Measurements from ENCODE around the gene CALR.
"Not testable (repeated sequence)": the region's sequence is repeated elsewhere in the genome, so short reads cannot be mapped to it uniquely, and the experiment has no call there.

The CALR gene

GRCh38 chr19:12947702-12948611 lies 9.5 kb downstream of the CALR start:
- Histone ChIP-seq H3K27me3 (no peaks in the 10 kb centered on the region), H3K9me3 (no peaks in the 10 kb centered on the region), H3K27ac (no peak overlapping the region), H3K36me3 (peaks cover 29% of the 10 kb centered on the region), H3K4me3 (ENCODE audit: low read depth in 1 of 2, low read length in 1 of 2) (no peak overlapping the region), H3K4me1 (ENCODE audit: control insufficient read depth in 1 of 2, insufficient read depth in 1 of 2, low read depth in 1 of 2, low read length in 1 of 2) (peaks cover 19 to 20% of the 10 kb centered on the region in 2 experiments)
- no peak for TF ChIP-seq CTCF (IDR thresholded peaks at IDR 0.05)

DNA sequence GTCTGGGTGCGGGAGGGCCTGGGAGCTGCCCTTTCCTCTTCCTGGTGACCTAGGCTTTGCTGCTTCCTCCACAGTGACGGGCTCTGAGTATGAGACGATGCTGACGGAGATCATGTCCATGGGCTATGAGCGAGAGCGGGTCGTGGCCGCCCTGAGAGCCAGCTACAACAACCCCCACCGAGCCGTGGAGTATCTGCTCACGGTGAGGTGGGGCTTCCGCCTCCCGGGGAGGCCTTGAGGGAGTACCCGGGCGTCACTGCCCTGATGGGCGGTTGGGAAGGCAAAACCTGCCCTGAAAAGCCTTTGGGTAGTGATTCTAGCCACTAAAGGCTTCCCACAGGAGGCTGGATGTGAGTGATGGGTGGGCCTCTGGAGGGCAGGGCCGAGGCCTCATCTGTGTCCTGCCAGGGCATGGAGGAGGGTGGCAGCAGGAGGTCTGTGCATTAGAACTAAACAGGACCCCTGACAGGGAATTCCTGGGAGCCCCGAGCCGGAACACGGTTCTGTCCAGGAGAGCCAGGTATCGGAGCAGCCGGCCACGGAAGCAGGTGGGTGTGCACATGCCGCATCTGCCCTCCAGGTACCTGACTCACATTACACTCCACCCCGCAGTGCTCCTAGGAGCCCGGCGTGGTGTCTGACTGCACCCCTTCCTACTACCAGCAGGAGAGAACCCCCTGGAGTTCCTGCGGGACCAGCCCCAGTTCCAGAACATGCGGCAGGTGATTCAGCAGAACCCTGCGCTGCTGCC lies 10.4 kb downstream of the CALR start:
- no peak for TF ChIP-seq CTCF (IDR thresholded peaks at IDR 0.05)
- no peaks in the 10 kb centered on the region for H3K9me3 ChIP-seq
- H3K4me3 ChIP-seq (ENCODE audit: low read depth in 1 of 2, low read length in 1 of 2) = no peak overlapping the region
- H3K27me3 ChIP-seq = no peaks in the 10 kb centered on the region
- H3K27ac ChIP-seq = no peak overlapping the region
- peaks cover 22% of the 10 kb centered on the region for H3K36me3 ChIP-seq
- peaks cover 19 to 20% of the 10 kb centered on the region in 2 experiments for H3K4me1 ChIP-seq (ENCODE audit: control insufficient read depth in 1 of 2, insufficient read depth in 1 of 2, low read depth in 1 of 2, low read length in 1 of 2)

DNA sequence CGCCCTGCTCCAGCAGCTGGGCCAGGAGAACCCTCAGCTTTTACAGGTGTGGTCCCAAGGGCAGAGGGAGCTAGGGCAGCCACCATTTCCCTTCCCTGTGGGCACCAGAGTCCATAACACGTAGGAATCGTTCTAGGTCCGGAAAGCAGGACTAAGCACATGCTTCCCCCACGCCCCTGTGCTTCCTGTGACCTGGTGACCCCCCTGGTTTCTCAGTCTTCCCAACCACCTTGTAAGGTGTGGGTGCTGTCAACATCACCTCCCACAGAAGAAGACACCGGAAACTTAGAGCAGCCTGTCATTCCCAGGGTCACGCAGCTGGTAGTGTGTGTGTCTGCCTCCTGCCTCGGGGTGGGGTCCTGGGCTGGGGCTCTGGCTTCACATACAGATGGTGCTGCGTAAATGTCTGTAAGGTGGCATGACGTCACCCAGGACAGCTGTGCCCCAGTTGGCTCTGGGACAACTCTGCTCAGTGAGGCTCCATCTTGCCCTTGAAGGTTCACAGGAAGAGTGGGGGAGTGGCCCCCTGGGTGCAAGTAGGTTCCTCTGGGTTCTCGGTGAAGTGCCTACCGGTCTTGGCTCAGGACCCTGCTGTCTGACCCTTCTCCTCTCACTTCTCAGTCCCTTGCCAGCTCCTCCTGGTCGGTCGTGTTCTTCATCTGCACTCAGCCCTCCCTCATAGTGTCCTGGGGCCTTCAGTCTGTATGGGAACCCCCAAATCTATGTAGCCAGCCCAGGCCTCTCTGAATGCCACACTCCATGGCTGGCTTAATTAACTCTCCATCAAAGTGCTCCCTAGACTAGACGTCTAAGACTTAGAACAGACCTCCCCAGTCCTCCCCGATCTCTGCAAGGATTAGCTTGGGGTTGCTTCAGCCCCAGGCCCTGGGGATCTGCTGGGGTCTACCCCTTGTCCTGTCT lies 11.2 kb downstream of the CALR start:
- Histone ChIP-seq H3K4me3 (ENCODE audit: low read depth in 1 of 2, low read length in 1 of 2) (no peak overlapping the region), H3K4me1 (ENCODE audit: control insufficient read depth in 1 of 2, insufficient read depth in 1 of 2, low read depth in 1 of 2, low read length in 1 of 2) (peaks cover 19 to 26% of the 10 kb centered on the region in 2 experiments), H3K36me3 (peaks cover 22% of the 10 kb centered on the region), H3K27me3 (no peaks in the 10 kb centered on the region), H3K27ac (peak overlapping the region; percentile 33), H3K9me3 (no peaks in the 10 kb centered on the region)
- no peak for TF ChIP-seq CTCF (IDR thresholded peaks at IDR 0.05)

- not testable (repeated sequence) for H3K4me3 ChIP-seq (ENCODE audit: low read depth in 1 of 2, low read length in 1 of 2); H3K27me3 ChIP-seq; H3K9me3 ChIP-seq
- Histone ChIP-seq H3K36me3 (peaks cover 22% of the 10 kb centered on the region), H3K27ac (peak overlapping the region; percentile 47), H3K4me1 (ENCODE audit: control insufficient read depth in 1 of 2, insufficient read depth in 1 of 2, low read depth in 1 of 2, low read length in 1 of 2) (peaks cover 8 to 22% of the 10 kb centered on the region in 2 experiments)
These were observed 13.6 kb downstream of the CALR start for GRCh38 chr19:12952050-12952449.

DNA sequence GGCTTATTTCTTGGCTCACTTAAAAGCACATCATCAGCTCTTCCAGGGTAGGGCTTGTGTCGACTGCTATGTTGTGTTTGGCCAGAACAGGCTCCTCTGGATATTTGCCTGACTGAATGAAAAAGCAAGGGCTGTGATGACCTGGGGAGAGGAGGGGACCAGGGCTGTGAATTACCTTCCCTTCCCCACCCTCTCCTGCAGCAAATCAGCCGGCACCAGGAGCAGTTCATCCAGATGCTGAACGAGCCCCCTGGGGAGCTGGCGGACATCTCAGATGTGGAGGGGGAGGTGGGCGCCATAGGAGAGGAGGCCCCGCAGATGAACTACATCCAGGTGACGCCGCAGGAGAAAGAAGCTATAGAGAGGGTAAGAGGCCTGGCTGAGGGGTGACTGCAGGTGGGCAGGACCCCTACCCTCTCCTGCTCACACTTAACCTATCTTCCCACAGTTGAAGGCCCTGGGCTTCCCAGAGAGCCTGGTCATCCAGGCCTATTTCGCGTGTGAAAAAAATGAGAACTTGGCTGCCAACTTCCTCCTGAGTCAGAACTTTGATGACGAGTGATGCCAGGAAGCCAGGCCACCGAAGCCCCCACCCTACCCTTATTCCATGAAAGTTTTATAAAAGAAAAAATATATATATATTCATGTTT lies 14.2 kb downstream of the CALR start:
- Histone ChIP-seq H3K36me3 (peaks cover 22% of the 10 kb centered on the region), H3K27ac (peak overlapping the region; percentile 47), H3K4me1 (ENCODE audit: control insufficient read depth in 1 of 2, insufficient read depth in 1 of 2, low read depth in 1 of 2, low read length in 1 of 2) (peaks cover 13 to 28% of the 10 kb centered on the region in 2 experiments), H3K27me3 (no peaks in the 10 kb centered on the region), H3K9me3 (no peaks in the 10 kb centered on the region), H3K4me3 (ENCODE audit: low read depth in 1 of 2, low read length in 1 of 2) (no peak overlapping the region)
- no peak for TF ChIP-seq CTCF (IDR thresholded peaks at IDR 0.05)

Data from neutrophil (primary cell).